ENCODE results near the gene CEP68. TPM values are rescaled to one million over a fixed set of nuclear protein-coding genes. Genes with fewer than 3 reads are reported as not detected.

CEP68 gene
- total RNA-seq, 2 experiments from 2014 or later: 6.0 to 6.3 TPM

DNA sequence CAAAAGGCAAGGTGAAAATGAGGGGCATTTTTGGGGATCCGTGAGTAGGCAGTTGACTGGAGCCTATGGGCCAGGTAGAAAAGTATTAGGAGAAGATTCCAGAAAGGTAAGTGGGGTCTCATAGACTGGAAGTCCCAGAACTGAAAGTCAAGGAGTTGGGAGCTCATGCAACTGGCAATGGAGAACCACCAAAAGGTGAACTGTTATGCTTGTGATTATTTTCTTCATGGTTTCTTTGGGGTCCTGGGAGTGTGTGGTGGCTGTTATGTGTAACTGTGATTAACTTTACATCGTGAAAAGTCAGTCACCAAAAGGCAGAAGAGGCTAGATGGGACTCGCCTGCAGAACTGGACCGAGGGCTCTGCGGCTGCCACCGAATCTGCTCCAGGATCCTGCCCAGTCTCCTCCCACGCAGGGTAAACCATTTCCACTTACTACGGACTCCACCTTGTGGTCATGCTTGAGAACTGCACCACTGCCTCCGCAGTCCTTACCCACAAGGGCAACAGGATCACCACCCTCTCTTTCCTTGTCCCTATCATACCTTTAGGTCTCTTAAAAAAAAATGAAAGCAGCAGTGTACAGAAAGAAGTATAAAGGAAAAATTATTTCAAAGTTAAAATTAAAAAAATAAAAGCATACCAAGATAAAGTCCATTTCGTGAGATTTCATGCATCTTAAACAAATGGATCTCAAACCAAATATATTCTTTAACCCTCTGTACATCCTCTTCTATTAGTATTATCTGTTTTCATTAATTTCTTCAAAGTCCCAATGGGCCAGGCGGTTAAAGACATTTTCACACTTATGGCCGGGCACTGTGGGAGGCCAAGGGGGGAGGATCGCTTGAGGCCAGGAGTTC, 15.6 kb upstream of the CEP68 start:
- DNase-seq: peak; percentile 87
- peaks cover 11% of the 10 kb centered on the region for H3K4me1 Mint-ChIP-seq (ENCODE audit: low read depth)
- ATAC-seq: peak; percentile 97
- H3K36me3 Mint-ChIP-seq (ENCODE audit: low read depth): peaks cover 16% of the 10 kb centered on the region
- H3K4me3 Mint-ChIP-seq: no peak overlapping the region
- CTCF ChIA-PET: interaction anchor here (0.5 to 19.6 kb wide), 12 partner anchors 8 to 121 kb away, joined by 3 to 237 read pairs (median 4); no protein-coding TSS in a partner anchor
- no peak overlapping the region for H3K27ac Mint-ChIP-seq
- intact Hi-C loops (cut with micrococcal nuclease): loop anchor here (2.0 to 5.0 kb wide), 2 partner anchors 53 to 122 kb away; partner anchors contain the start of gene SLC1A4
- TF ChIP-seq CTCF (IDR thresholded peaks at IDR 0.05): peak; percentile 99
- POLR2A ChIA-PET: no interaction called here
- no peaks in the 10 kb centered on the region for H3K27me3 Mint-ChIP-seq
- peaks cover 10% of the 10 kb centered on the region for H3K9me3 Mint-ChIP-seq

DNA sequence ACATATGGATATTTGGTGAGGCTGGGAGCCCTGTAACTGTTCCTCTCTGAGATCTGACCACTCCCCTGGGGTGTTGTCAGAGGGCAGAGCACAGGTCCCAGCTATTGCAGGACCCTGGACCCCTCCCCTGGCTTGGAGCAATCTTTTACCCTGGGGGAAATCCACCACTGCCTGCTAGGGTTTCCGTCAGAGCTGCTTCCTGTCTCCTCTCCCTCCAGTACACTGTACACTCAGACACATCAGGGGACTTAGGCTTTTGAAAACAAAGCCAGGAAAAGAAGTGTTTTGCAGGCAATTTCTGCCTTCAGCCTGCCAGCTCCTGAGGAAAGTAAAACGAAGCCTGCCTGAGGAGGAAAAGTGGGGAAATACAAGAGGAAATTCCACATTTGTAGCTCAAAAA, 13.2 kb upstream of the CEP68 start:
- intact Hi-C loops (cut with micrococcal nuclease): loop anchor here (5.0 kb wide), 1 partner anchor 56 kb away; the partner anchor contains the start of gene SLC1A4
- Mint-ChIP-seq H3K9me3 (peaks cover 10% of the 10 kb centered on the region), H3K4me1 (ENCODE audit: low read depth) (peaks cover 11% of the 10 kb centered on the region), H3K27me3 (no peaks in the 10 kb centered on the region), H3K27ac (no peak overlapping the region), H3K4me3 (no peak overlapping the region), H3K36me3 (ENCODE audit: low read depth) (peaks cover 17% of the 10 kb centered on the region)
- POLR2A ChIA-PET: no interaction called here
- ATAC-seq: no peak
- TF ChIP-seq CTCF (IDR thresholded peaks at IDR 0.05): no peak
- CTCF ChIA-PET: interaction anchor here (1.0 to 19.6 kb wide), 5 partner anchors 9 to 126 kb away, joined by 3 to 237 read pairs (median 7); no protein-coding TSS in a partner anchor
- DNase-seq: no peak

- intact Hi-C loops (cut with micrococcal nuclease): loop anchor here (5.0 kb wide), 1 partner anchor 57 kb away; the partner anchor contains the start of gene SLC1A4
- no peak for TF ChIP-seq CTCF (IDR thresholded peaks at IDR 0.05)
- ChIA-PET POLR2A (interaction anchor here (0.7 kb wide), 1 partner anchor 19 kb away, joined by 3 read pairs; no protein-coding TSS in a partner anchor), CTCF (interaction anchor here (1.0 to 19.6 kb wide), 3 partner anchors 21 to 125 kb away, joined by 3 to 237 read pairs (median 12); no protein-coding TSS in a partner anchor)
- DNase-seq (no peak), ATAC-seq (no peak)
- Mint-ChIP-seq H3K9me3 (peaks cover 16% of the 10 kb centered on the region), H3K36me3 (ENCODE audit: low read depth) (peaks cover 20% of the 10 kb centered on the region), H3K4me3 (no peak overlapping the region), H3K27me3 (no peaks in the 10 kb centered on the region), H3K4me1 (ENCODE audit: low read depth) (peaks cover 11% of the 10 kb centered on the region), H3K27ac (no peak overlapping the region)
These were observed 12.0 kb upstream of the CEP68 start for GRCh38 chr2:65044097-65044735.

- no peak for TF ChIP-seq CTCF (IDR thresholded peaks at IDR 0.05)
- Mint-ChIP-seq H3K27me3 (no peaks in the 10 kb centered on the region), H3K9me3 (peaks cover 16% of the 10 kb centered on the region), H3K36me3 (ENCODE audit: low read depth) (peaks cover 20% of the 10 kb centered on the region), H3K4me1 (ENCODE audit: low read depth) (peaks cover 9% of the 10 kb centered on the region), H3K27ac (no peak overlapping the region), H3K4me3 (no peak overlapping the region)
- ATAC-seq (no peak), DNase-seq (no peak)
- CTCF ChIA-PET: interaction anchor here (1.7 to 19.6 kb wide), 2 partner anchors 10 to 126 kb away, joined by 4 to 237 read pairs; partner anchors contain the start of gene CEP68
- intact Hi-C loops (cut with micrococcal nuclease): no loop called here
- POLR2A ChIA-PET: interaction anchor here (0.6 kb wide), 1 partner anchor 12 kb away, joined by 4 read pairs; no protein-coding TSS in a partner anchor
These were observed 10.6 kb upstream of the CEP68 start for GRCh38 chr2:65045651-65046050.

All from activated CD8-positive, alpha-beta T cell treated with anti-CD3 and anti-CD28 coated beads for 36 hours (primary cell).